ENCODE data around the gene SDSL.

DNA sequence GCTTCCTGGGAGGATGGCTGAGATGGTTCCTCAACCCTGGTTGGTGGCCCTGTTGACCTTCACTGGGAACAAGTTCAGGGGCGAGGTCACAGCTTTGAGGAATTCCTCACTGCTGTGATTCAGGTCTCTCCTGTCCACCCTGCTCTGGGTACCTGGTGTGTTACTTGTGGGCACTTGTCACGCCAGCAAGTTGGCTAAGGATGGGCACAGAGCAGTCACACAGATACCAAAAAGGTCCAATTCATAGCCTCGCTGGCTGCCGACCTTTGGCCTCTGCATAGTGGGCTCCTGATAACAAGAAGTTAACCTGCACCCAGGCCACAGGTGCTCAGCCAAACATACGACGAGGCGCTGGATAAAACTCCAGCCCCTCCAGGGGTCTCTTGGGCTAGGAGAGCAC is 29.7 kb upstream of the SDSL start:
- TF ChIP-seq, protein P1, sequence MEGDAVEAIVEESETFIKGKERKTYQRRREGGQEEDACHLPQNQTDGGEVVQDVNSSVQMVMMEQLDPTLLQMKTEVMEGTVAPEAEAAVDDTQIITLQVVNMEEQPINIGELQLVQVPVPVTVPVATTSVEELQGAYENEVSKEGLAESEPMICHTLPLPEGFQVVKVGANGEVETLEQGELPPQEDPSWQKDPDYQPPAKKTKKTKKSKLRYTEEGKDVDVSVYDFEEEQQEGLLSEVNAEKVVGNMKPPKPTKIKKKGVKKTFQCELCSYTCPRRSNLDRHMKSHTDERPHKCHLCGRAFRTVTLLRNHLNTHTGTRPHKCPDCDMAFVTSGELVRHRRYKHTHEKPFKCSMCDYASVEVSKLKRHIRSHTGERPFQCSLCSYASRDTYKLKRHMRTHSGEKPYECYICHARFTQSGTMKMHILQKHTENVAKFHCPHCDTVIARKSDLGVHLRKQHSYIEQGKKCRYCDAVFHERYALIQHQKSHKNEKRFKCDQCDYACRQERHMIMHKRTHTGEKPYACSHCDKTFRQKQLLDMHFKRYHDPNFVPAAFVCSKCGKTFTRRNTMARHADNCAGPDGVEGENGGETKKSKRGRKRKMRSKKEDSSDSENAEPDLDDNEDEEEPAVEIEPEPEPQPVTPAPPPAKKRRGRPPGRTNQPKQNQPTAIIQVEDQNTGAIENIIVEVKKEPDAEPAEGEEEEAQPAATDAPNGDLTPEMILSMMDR (IDR thresholded peaks at IDR 0.05), result no peak
- no peak for TF ChIP-seq POLR2A (IDR thresholded peaks at IDR 0.05)
